HG03060 (cell line): ENCODE results near the gene SLC5A2.
"Not testable (repeated sequence)": the region's sequence is repeated elsewhere in the genome, so short reads cannot be mapped to it uniquely, and the experiment has no call there.

Source experiments
- ATAC-seq: cut with Tn5 transposase; IDR thresholded peaks from one replicate; pipeline ENCODE4 v1.9.1; 2021; ENCODE audit warnings: low read depth, moderate number of reproducible peaks; ENCODE audit not compliant: unreplicated experiment

The SLC5A2 gene

GRCh38 chr16:31483081-31483480, at the start of gene SLC5A2:
SLC5A2 (plus strand) TSS chr16:31483123; CDS start chr16:31483137, 14 bp downstream.
- no peak for ATAC-seq

DNA sequence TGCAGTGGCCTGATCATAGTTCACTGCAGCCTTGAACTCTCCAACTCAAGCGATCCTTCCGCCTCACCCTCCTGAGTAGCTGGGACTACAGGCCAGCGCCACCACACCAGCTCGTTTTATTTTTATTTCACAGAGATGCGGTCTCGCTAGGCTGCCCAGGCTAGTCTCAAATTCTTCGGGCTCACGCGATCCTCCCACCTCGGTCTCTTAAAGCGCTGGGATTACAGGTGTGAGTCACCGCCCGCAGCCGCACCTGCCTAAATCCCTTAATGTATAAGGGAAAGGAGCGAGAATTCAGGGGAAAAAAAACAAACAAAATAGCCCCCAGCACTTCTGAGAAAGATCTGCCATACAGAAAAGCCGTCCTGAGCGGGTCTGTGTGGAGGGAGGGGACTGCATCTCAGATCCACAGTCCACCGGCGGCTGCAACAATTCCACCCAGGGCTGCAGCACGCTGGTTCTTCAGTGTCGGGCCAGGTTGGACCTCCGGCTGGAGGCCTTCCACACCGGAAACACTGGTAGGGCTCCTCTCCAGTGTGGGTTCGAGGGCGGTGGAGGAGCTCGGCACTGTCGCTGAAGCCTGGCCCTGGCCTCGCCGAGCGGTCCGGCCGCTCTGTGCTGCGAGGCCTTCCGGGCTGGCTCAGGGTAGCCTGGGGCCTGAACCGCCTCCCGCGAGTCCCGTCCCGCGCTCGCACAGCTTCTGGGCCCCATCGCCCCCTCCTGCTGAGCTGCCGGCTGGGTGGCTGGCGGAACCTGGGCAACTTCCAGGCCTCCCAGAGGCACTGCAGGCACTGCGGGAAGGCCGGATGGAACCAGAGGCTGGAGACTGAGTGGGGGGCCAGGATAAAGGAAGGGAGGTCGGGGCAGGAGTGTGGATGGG, 47.3 kb upstream of the SLC5A2 start:
- ATAC-seq: no peak

DNA sequence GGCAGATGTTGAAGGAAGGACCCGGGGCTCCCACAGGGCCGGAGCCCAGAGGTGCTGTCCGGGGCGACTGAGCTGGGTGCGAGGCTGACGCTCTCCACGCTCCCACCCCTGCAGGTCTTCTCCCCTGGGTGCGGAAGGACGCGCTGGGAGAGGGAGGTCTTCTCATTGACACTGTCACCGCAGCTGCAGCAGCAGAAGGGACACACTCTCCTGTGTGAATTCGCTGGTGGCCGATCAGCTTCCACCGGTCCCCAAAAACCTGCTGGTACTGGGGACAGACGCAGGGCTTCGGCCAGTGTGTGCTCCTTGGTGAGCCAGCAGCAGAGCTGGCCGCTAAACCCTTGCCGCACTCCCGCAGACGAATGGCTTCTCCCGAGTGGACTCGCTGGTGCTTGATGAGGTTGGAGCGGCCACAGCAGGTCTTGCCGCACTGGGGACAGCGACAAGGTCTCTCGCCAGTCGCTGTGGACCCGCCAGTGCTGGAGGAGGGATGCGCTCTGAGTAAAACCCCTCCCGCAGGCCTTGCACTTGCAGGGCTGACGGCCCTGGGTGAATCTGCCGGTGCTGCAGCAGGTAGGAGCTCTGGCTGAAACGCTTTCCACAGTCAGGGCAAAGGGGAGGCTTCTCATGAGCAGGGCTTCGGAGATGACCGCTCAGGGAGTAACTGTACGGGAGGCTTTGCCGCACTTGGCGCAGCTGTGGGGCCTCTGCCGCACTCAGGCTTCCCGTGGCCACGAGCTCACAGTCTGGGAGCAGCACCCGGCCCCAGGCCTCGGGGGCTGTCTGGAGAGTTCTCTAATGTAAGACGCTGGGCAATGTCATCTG, 46.5 kb upstream of the SLC5A2 start:
- ATAC-seq: no peak

- ATAC-seq: no peak
Measured at GRCh38 chr16:31438414-31438813, 44.5 kb upstream of the SLC5A2 start.

GRCh38 chr16:31439023-31439422, 43.9 kb upstream of the SLC5A2 start:
- ATAC-seq: not testable (repeated sequence)

DNA sequence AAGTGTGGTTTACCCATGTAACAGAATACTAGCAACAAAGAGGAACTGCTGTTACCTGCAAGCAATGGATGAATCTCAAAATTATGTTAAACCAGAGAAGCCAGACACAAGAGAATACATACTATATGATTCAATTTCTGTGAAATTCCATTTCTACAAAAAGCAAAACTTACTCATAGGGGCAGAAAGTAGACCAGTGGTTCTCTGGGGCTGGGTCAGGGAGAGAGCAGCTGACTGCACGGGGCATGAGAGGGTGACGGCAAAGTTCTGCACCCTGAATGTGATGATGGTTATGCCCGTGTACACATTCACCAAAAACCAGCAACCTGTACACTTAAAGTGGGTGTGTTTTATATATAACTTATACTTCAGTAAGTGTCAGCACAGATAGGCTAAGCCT, 43.4 kb upstream of the SLC5A2 start:
- ATAC-seq: no peak

DNA sequence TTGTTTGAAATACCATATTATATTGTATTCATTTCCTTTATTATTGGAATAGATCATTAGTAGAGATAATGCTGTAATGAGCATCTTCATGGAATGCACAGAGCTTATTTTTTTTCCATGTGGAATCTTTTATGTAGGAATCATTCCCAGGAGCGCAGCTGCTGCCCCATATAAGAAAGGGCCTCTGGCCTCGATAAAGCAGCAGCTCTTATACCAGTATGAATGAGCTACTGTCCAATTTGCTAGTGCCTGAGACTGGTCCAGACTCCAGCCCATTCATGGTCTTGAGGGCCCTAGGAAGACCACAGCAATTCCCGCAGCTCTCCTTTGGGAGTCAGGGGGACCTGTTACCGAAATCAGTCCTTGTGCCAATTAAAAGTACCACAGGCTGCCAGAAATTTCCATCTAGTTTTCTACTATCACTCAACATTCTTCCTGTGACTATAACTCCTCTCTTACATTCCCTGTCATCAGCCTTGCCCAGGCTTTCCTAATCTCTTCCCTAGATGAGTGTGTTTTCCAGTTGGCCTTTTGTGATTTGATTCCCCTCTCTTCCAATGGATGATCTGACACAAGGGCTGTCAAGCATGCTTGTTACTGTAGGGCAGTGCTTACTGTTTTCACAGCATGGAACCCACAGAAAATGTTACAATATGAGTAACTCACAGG, 42.3 kb upstream of the SLC5A2 start:
- ATAC-seq: no peak

DNA sequence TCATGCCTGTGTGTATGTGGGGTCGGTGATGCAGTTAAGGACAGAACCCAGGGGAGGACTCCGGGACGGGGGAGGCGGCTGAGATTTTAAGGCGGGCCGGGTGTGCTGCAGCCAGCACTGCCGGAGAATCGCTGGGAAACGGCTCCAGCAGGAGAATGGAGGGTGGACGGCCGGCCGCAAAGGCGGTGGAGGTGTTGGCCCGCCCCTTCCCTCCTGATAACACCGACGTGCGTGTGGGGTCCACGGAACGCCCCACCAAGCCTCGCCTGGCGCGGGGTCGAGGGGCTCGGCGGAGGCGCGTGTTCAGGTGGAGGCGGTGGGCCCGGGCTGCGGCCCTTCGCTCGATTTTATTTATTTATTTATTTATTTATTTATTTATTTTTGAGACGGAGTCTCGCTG, 41.0 kb upstream of the SLC5A2 start:
- ATAC-seq: no peak

DNA sequence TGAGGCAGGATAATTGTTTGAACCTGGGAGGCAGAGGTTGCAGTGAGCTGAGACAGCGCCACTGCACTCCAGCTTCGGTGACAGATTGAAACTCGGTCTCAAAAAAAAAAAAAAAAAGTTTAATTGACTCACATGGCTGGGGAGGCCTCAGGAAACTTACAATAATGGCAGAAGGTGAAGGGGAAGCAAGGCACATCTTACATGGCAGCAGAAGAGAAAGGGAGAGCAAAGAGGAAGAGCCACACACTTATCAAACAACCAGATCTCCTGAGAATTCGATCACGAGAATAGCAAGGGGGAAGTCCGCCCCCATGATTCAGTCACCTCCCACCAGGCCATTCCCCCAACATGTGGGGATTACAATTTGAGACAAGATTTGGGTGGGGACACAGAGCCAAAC, 37.0 kb upstream of the SLC5A2 start:
- ATAC-seq: not testable (repeated sequence)

- ATAC-seq: no peak
Measured at GRCh38 chr16:31451201-31451600, 31.7 kb upstream of the SLC5A2 start.

- ATAC-seq: no peak
Measured at GRCh38 chr16:31451681-31452351, 31.1 kb upstream of the SLC5A2 start.

GRCh38 chr16:31452631-31453106, 30.3 kb upstream of the SLC5A2 start:
- ATAC-seq: no peak

DNA sequence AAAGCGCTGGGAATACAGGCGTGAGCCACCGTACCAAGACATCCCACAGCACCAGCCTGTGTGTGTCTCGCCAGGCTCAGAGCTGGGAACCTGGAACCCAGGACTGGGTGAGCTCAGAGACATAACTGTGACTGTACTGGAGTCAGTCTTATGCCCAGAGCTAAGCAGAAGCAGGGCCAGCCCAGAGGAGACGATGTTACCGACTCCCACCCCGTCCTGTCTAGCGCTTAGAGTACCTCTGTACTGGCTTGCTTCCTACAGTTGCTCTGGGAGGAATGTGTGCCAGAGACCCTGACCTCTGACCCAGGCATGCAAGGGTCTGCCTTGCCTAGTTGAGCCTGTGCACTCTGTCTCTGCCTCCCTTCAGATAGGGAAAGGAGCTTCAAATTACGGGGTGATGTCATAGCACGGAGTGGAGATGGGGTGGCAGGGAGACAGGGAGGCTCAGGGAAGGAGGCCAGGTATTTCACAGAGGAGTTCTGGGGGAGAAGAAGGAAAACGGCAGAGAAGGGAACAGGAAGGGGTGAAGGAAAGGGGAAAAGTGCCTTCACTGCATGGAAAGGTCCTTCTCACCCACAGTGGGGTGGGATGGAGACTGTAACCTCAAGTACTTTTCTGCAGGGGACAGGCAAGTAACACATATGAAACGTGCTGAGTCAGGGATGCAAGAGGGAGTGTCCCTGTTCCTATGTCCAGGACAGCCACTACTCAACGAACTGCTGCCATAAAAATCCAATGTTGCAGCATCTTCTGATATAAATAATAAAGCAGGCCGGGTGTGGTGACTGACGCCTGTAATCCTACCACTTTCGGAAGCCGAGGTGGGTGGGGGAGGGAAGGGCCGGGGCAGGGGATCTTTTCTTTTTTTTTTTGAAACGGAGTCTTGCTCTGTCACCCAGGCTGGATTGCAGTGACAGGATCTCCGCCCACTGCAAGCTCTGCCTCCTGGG, 29.4 kb upstream of the SLC5A2 start:
- no peak for ATAC-seq

- no peak for ATAC-seq
Measured at GRCh38 chr16:31455601-31456314, 27.2 kb upstream of the SLC5A2 start.

- no peak for ATAC-seq
Measured at GRCh38 chr16:31456988-31457360, 25.9 kb upstream of the SLC5A2 start.

GRCh38 chr16:31458073-31458843, 24.7 kb upstream of the SLC5A2 start:
- no peak for ATAC-seq

GRCh38 chr16:31458844-31459686, 23.9 kb upstream of the SLC5A2 start, which contains the start of gene ARMC5:
ARMC5 (plus strand) TSS chr16:31459501; CDS start chr16:31459525, 24 bp downstream.
- ATAC-seq: peak; percentile 64
